Raji (cell line): ENCODE data around the gene EVI5L.

Source experiments
- POLR2A ChIP-seq: IDR thresholded peaks from 2 replicates; pipeline ENCODE4 v1.6.1; 2011; ENCODE audit warnings: low read depth, low read length, control low read depth; ENCODE audit not compliant: insufficient read depth

Gene EVI5L

GRCh38 chr19:7833225-7834099 is 3.4 kb downstream of the EVI5L start:
- TF ChIP-seq POLR2A = no peak

- no peak for TF ChIP-seq POLR2A
Observed at GRCh38 chr19:7839476-7839875, 9.5 kb downstream of the EVI5L start.

- no peak for TF ChIP-seq POLR2A
Observed at GRCh38 chr19:7840629-7841028, 10.6 kb downstream of the EVI5L start.

GRCh38 chr19:7841751-7842660 is 12.0 kb downstream of the EVI5L start:
- TF ChIP-seq POLR2A = no peak

- TF ChIP-seq POLR2A = no peak
Observed at GRCh38 chr19:7842661-7843294, 12.8 kb downstream of the EVI5L start.

GRCh38 chr19:7843521-7843920 is 13.5 kb downstream of the EVI5L start:
- TF ChIP-seq POLR2A = no peak

- TF ChIP-seq POLR2A = no peak
Observed at GRCh38 chr19:7844405-7844804, 14.4 kb downstream of the EVI5L start.

GRCh38 chr19:7844951-7845350 is 14.9 kb downstream of the EVI5L start:
- no peak for TF ChIP-seq POLR2A

GRCh38 chr19:7845390-7846154 is 15.6 kb downstream of the EVI5L start:
- no peak for TF ChIP-seq POLR2A

- TF ChIP-seq POLR2A = no peak
Observed at GRCh38 chr19:7846155-7846646, 16.2 kb downstream of the EVI5L start.

GRCh38 chr19:7847664-7848063 is 17.6 kb downstream of the EVI5L start:
- TF ChIP-seq POLR2A = no peak

GRCh38 chr19:7848779-7849457 is 18.9 kb downstream of the EVI5L start:
- no peak for TF ChIP-seq POLR2A

GRCh38 chr19:7849631-7849999 is 19.6 kb downstream of the EVI5L start:
- TF ChIP-seq POLR2A = no peak
